PC-9 (cell line): ENCODE data around the gene OSTC. TPM values are rescaled to one million over a fixed set of nuclear protein-coding genes. Genes with fewer than 3 reads are reported as not detected.

Source experiments
- BruUV-seq: library from RNA; stranded (reverse); fragments of 400-500 nt; replicated peaks from 2 replicates; lab custom pipeline; 2021; lab: Mats Ljungman, UMichigan
- CTCF ChIA-PET: fragments of 300-600 bp; sonication (Branson Sonifier 250); formaldehyde crosslinking; loops from one replicate; lab custom pipeline; 2022; ENCODE audit warnings: antibody characterized with exemption; lab: Charles Lee
- POLR2A ChIA-PET: fragments of 300-600 bp; sonication (Branson Sonifier 250); formaldehyde crosslinking; loops from one replicate; lab custom pipeline; 2022; ENCODE audit warnings: antibody characterized with exemption; ENCODE audit not compliant: unreplicated experiment; lab: Charles Lee
- DNase-seq, 2 experiments: peaks; one replicate each; pipeline versions ENCODE4 v3.0.0 to v3.0.0-alpha.2; 2015 to 2022; ENCODE audit warnings: mixed read lengths in 1 of 2
- H2AFZ ChIP-seq: fragments of 200-600 bp; sonication (generic); 2 replicates; pipeline ENCODE4 v1.8.1; 2017; ENCODE audit warnings: antibody characterized with exemption
- H3F3A ChIP-seq: fragments of 200-600 bp; sonication (generic); 2 replicates; pipeline ENCODE4 v1.8.1; 2017; ENCODE audit warnings: antibody characterized with exemption, mild to moderate bottlenecking, low read depth; ENCODE audit not compliant: insufficient read depth
- H3K27ac ChIP-seq: fragments of 200-600 bp; sonication (generic); 2 replicates; pipeline ENCODE4 v1.6.1; 2016; ENCODE audit warnings: mixed run types
- H3K27me3 ChIP-seq: fragments of 200-600 bp; sonication (generic); 2 replicates; pipeline ENCODE4 v1.6.1; 2016; ENCODE audit warnings: low read depth, mixed run types; ENCODE audit not compliant: insufficient read depth
- H3K36me3 ChIP-seq: fragments of 200-600 bp; sonication (generic); 2 replicates; pipeline ENCODE4 v1.6.1; 2016; ENCODE audit warnings: low read depth, mixed run types
- H3K4me1 ChIP-seq: fragments of 200-600 bp; sonication (generic); replicated peaks from 2 replicates; pipeline ENCODE4 v1.6.1; 2016; ENCODE audit warnings: mixed run types; ENCODE audit not compliant: insufficient read depth
- H3K4me2 ChIP-seq: fragments of 200-600 bp; sonication (generic); 2 replicates; pipeline ENCODE4 v1.6.1; 2017; ENCODE audit warnings: mixed run types
- H3K4me3 ChIP-seq: fragments of 200-600 bp; sonication (generic); 2 replicates; pipeline ENCODE4 v1.6.1; 2016; ENCODE audit warnings: mixed run types
- H3K79me2 ChIP-seq: fragments of 200-600 bp; sonication (generic); 2 replicates; pipeline ENCODE4 v1.6.1; 2017; ENCODE audit warnings: low read depth, mixed run types
- H3K9me2 ChIP-seq: fragments of 200-600 bp; sonication (generic); 2 replicates; pipeline ENCODE4 v1.8.1; 2017; ENCODE audit warnings: mild to moderate bottlenecking; ENCODE audit not compliant: insufficient read depth
- H3K9me3 ChIP-seq: fragments of 200-600 bp; sonication (generic); 2 replicates; pipeline ENCODE4 v1.8.1; 2016; ENCODE audit warnings: low read depth; ENCODE audit not compliant: insufficient read depth
- H4K20me1 ChIP-seq: fragments of 200-600 bp; sonication (generic); 2 replicates; pipeline ENCODE4 v1.8.1; 2017; ENCODE audit not compliant: insufficient read depth
- CTCF ChIP-seq: fragments of 200-600 bp; sonication (generic); conservative IDR thresholded peaks from 2 replicates; pipeline ENCODE4 v1.6.1; 2017; ENCODE audit warnings: mixed run types, antibody characterized with exemption, mild to moderate bottlenecking, moderate library complexity
- EZH2 ChIP-seq: fragments of 200-600 bp; sonication (generic); IDR thresholded peaks from 2 replicates; pipeline ENCODE4 v1.8.0; 2017; ENCODE audit warnings: antibody characterized with exemption, low read depth
- intact Hi-C: fragments of 100-400 bp; cut with micrococcal nuclease; formaldehyde crosslinking; loops from one replicate; pipeline ENCODE4 v1.10.0; 2022; ENCODE audit not compliant: unreplicated experiment
- total RNA-seq: library from RNA; stranded (reverse); gene quantifications from 2 replicates; pipeline ENCODE4 v1.2.3, GENCODE V29; 2021

Gene OSTC
- total RNA-seq, 1 experiment from 2014 or later, result 61.7 TPM

GRCh38 chr4:108624263-108625056 lies 25.9 kb upstream of the OSTC start:
- Histone ChIP-seq H3K4me1 (peaks cover 13% of the 10 kb centered on the region), H3K4me2 (0 out of 2 replicates have a peak overlapping the region, but pooled peaks have one; percentile 23), H3K36me3 (peaks cover 46% of the 10 kb centered on the region), H3K9me2 (no peaks in the 10 kb centered on the region), H3K27ac (no peak overlapping the region), H2AFZ (no peak overlapping the region), H4K20me1 (peaks cover 40% of the 10 kb centered on the region), H3K79me2 (peaks cover 46% of the 10 kb centered on the region), H3F3A (peaks cover 42% of the 10 kb centered on the region), H3K27me3 (no peaks in the 10 kb centered on the region), H3K9me3 (no peaks in the 10 kb centered on the region), H3K4me3 (no peak overlapping the region)
- TF ChIP-seq CTCF (no peak), EZH2 (no peak)
- CTCF ChIA-PET, result no interaction called here
- POLR2A ChIA-PET, result no interaction called here
- BruUV-seq, result no TSS peak
- intact Hi-C loops, result no loop called here
- DNase-seq, result no peak

GRCh38 chr4:108626056-108626455 lies 24.3 kb upstream of the OSTC start:
- Histone ChIP-seq H3K27ac (no peak overlapping the region), H4K20me1 (peaks cover 40% of the 10 kb centered on the region), H3K9me2 (no peaks in the 10 kb centered on the region), H3F3A (peaks cover 51% of the 10 kb centered on the region), H3K4me3 (no peak overlapping the region), H3K4me1 (peaks cover 13% of the 10 kb centered on the region), H3K9me3 (no peaks in the 10 kb centered on the region), H3K36me3 (peaks cover 52% of the 10 kb centered on the region), H2AFZ (no peak overlapping the region), H3K79me2 (peaks cover 39% of the 10 kb centered on the region), H3K27me3 (no peaks in the 10 kb centered on the region), H3K4me2 (no peak overlapping the region)
- DNase-seq, result no peak
- intact Hi-C loops, result no loop called here
- BruUV-seq, result no TSS peak
- TF ChIP-seq CTCF (no peak), EZH2 (no peak)
- CTCF ChIA-PET, result no interaction called here
- POLR2A ChIA-PET, result no interaction called here

- Histone ChIP-seq H3F3A (peaks cover 39% of the 10 kb centered on the region), H3K4me1 (no peaks in the 10 kb centered on the region), H3K4me2 (no peak overlapping the region), H3K27me3 (no peaks in the 10 kb centered on the region), H3K4me3 (no peak overlapping the region), H3K9me3 (no peaks in the 10 kb centered on the region), H4K20me1 (peaks cover 34% of the 10 kb centered on the region), H3K36me3 (peaks cover 39% of the 10 kb centered on the region), H3K79me2 (peaks cover 16% of the 10 kb centered on the region), H2AFZ (no peak overlapping the region), H3K9me2 (no peaks in the 10 kb centered on the region), H3K27ac (no peak overlapping the region)
- no TSS peak for BruUV-seq
- CTCF ChIA-PET, result no interaction called here
- TF ChIP-seq EZH2 (no peak), CTCF (no peak)
- no peak for DNase-seq
- intact Hi-C loops, result no loop called here
- POLR2A ChIA-PET, result interaction anchor here (0.6 kb wide), 1 partner anchor 22 kb away, joined by 4 read pairs; the partner anchor contains the start of gene OSTC
These were observed 22.0 kb upstream of the OSTC start for GRCh38 chr4:108628411-108628810.
